H1 (cell line): ENCODE data around the gene COQ9. TPM values are rescaled to one million over a fixed set of nuclear protein-coding genes. Genes with fewer than 3 reads are reported as not detected.

Source experiments
- CTCF ChIA-PET: fragments of 300-600 bp; sonication (Branson Sonifier 250); formaldehyde crosslinking; loops from one replicate; lab custom pipeline; 2021; ENCODE audit not compliant: partially characterized antibody; lab: Charles Lee
- POLR2A ChIA-PET: fragments of 300-600 bp; sonication (Branson Sonifier 250); formaldehyde crosslinking; loops from one replicate; lab custom pipeline; 2021; ENCODE audit warnings: inconsistent platforms; ENCODE audit not compliant: partially characterized antibody; lab: Charles Lee
- DNase-seq, 2 experiments: peaks; one replicate each; pipeline versions ENCODE4 v3.0.0 to v3.0.0-alpha.2; 2010 to 2022; ENCODE audit warnings: low spot score in 2 of 2, low read depth in 1 of 2, mixed read lengths in 1 of 2
- FAIRE-seq: peaks from 2 replicates; lab custom pipeline; 2011; peaks lifted over from hg19 to GRCh38; lab: Jason Lieb, UNC
- H2AFZ ChIP-seq: 2 replicates; pipeline ENCODE4 v1.8.1; 2012; ENCODE audit warnings: low read length, inconsistent platforms
- H2AK5ac ChIP-seq: 2 replicates; pipeline ENCODE4 v1.6.1; 2013; ENCODE audit warnings: low read depth, low read length
- H2BK120ac ChIP-seq: replicated peaks from 2 replicates; pipeline ENCODE3; 2013; ENCODE audit warnings: low read depth, low read length, inconsistent platforms
- H2BK12ac ChIP-seq: 2 replicates; pipeline ENCODE4 v1.6.1; 2013; ENCODE audit warnings: low read depth, low read length
- H2BK15ac ChIP-seq: 2 replicates; pipeline ENCODE4 v1.6.1; 2013; ENCODE audit warnings: low read length
- H2BK20ac ChIP-seq: 2 replicates; pipeline ENCODE4 v1.6.1; 2013; ENCODE audit warnings: low read length
- H2BK5ac ChIP-seq: 2 replicates; pipeline ENCODE4 v1.6.1; 2013; ENCODE audit warnings: low read depth, low read length
- H3K14ac ChIP-seq: 2 replicates; pipeline ENCODE4 v1.6.1; 2013; ENCODE audit warnings: inconsistent platforms; ENCODE audit not compliant: insufficient read length
- H3K18ac ChIP-seq: 2 replicates; pipeline ENCODE4 v1.6.1; 2013; ENCODE audit warnings: low read length; ENCODE audit errors: extremely low read depth
- H3K23ac ChIP-seq: 2 replicates; pipeline ENCODE4 v1.6.1; 2013; ENCODE audit warnings: inconsistent platforms; ENCODE audit not compliant: insufficient read length
- H3K23me2 ChIP-seq: 2 replicates; pipeline ENCODE4 v1.6.1; 2013; ENCODE audit warnings: low read depth, low read length
- H3K27ac ChIP-seq: 2 replicates; pipeline ENCODE4 v1.6.1; 2011; ENCODE audit warnings: low read depth, low read length, inconsistent platforms
- H3K27me3 ChIP-seq, 4 experiments: replicated peaks in 1 of 4; 1 replicate in 1 of 4; 2 replicates in 3 of 4; pipeline versions ENCODE4 v1.6.1 to v1.8.1; 2011 to 2013; ENCODE audit warnings: low read length in 3 of 4, mild to moderate bottlenecking in 3 of 4, inconsistent platforms in 2 of 4, mixed read lengths in 2 of 4, moderate library complexity in 1 of 4; ENCODE audit not compliant: control insufficient read depth in 3 of 4, insufficient read depth in 3 of 4; ENCODE audit errors: extremely low read depth in 1 of 4
- H3K36me3 ChIP-seq, 4 experiments: 2 replicates each; pipeline versions ENCODE4 v1.6.1 to v1.8.1; 2011 to 2013; ENCODE audit warnings: mild to moderate bottlenecking in 4 of 4, low read length in 3 of 4, moderate library complexity in 2 of 4, control low read depth in 1 of 4, inconsistent platforms in 1 of 4; ENCODE audit not compliant: insufficient read depth in 4 of 4, control insufficient read depth in 2 of 4
- H3K4ac ChIP-seq: replicated peaks from 2 replicates; pipeline ENCODE3; 2013; ENCODE audit warnings: low read length, low read depth, mixed read lengths, inconsistent platforms; ENCODE audit not compliant: insufficient read length
- H3K4me1 ChIP-seq, 4 experiments: replicated peaks in 1 of 4; 1 replicate in 1 of 4; 2 replicates in 3 of 4; pipeline versions ENCODE4 v1.6.1 to v1.8.1; 2011 to 2013; ENCODE audit warnings: low read length in 3 of 4, inconsistent platforms in 2 of 4, mixed read lengths in 1 of 4; ENCODE audit not compliant: insufficient read depth in 4 of 4, control insufficient read depth in 3 of 4
- H3K4me2 ChIP-seq, 2 experiments: 2 replicates each; pipeline versions ENCODE4 v1.6.1 to v1.8.1; 2011 to 2013; ENCODE audit warnings: low read depth in 2 of 2, low read length in 2 of 2, control low read depth in 1 of 2, inconsistent platforms in 1 of 2, mild to moderate bottlenecking in 1 of 2; ENCODE audit not compliant: insufficient read depth in 1 of 2
- H3K4me3 ChIP-seq, 4 experiments: fragments of 200-600, 300-600 bp in 1 of 4; sonication (generic), shearing (Covaris generic), sonication (Bioruptor Twin) in 1 of 4; 2 replicates each; pipeline versions ENCODE4 v1.5.1 to v1.8.1; 2011 to 2016; ENCODE audit warnings: low read length in 4 of 4, low read depth in 3 of 4, control low read depth in 2 of 4, inconsistent platforms in 2 of 4, mild to moderate bottlenecking in 2 of 4, mixed read lengths in 1 of 4, moderate library complexity in 1 of 4; ENCODE audit not compliant: insufficient read depth in 2 of 4; ENCODE audit errors: extremely low read depth in 1 of 4
- H3K56ac ChIP-seq: replicated peaks from 2 replicates; pipeline ENCODE3; 2013; ENCODE audit warnings: low read depth, mild to moderate bottlenecking, mixed read lengths, low read length, inconsistent platforms; ENCODE audit not compliant: insufficient read length
- H3K79me1 ChIP-seq: 2 replicates; pipeline ENCODE4 v1.6.1; 2013; ENCODE audit warnings: low read depth, low read length, control low read depth
- H3K79me2 ChIP-seq, 2 experiments: 2 replicates each; pipeline versions ENCODE4 v1.6.1 to v1.8.1; 2012 to 2013; ENCODE audit warnings: low read length in 2 of 2, mild to moderate bottlenecking in 2 of 2, inconsistent platforms in 1 of 2; ENCODE audit not compliant: insufficient read depth in 2 of 2, control insufficient read depth in 1 of 2
- H3K9ac ChIP-seq, 4 experiments: replicated peaks in 1 of 4; 1 replicate in 1 of 4; 2 replicates in 3 of 4; pipeline versions ENCODE4 v1.6.1 to v1.8.1; 2011 to 2013; ENCODE audit warnings: low read depth in 3 of 4, low read length in 3 of 4, control low read depth in 2 of 4, mild to moderate bottlenecking in 2 of 4, moderate library complexity in 2 of 4, inconsistent platforms in 1 of 4; ENCODE audit errors: extremely low read depth in 1 of 4
- H3K9me3 ChIP-seq, 2 experiments: 2 replicates each; pipeline versions ENCODE4 v1.6.1 to v1.8.1; 2012 to 2013; ENCODE audit warnings: mild to moderate bottlenecking in 2 of 2, moderate library complexity in 2 of 2, control low read depth in 1 of 2, inconsistent platforms in 1 of 2, low read depth in 1 of 2, low read length in 1 of 2, mixed read lengths in 1 of 2; ENCODE audit not compliant: insufficient read depth in 2 of 2
- H4K20me1 ChIP-seq, 2 experiments: replicated peaks in 1 of 2; 2 replicates each; pipeline versions ENCODE3 to v1.8.1; 2011 to 2013; ENCODE audit warnings: inconsistent platforms in 2 of 2, low read length in 2 of 2, mild to moderate bottlenecking in 1 of 2; ENCODE audit not compliant: insufficient read depth in 2 of 2, control insufficient read depth in 1 of 2
- H4K5ac ChIP-seq: 2 replicates; pipeline ENCODE4 v1.6.1; 2013; ENCODE audit warnings: low read length, low read depth, mixed read lengths, inconsistent platforms; ENCODE audit not compliant: insufficient read length
- H4K8ac ChIP-seq: 2 replicates; pipeline ENCODE4 v1.8.0; 2013; ENCODE audit warnings: mild to moderate bottlenecking, moderate library complexity, low read length, inconsistent platforms; ENCODE audit not compliant: insufficient read depth; ENCODE audit errors: extremely low read depth
- H4K91ac ChIP-seq: replicated peaks from 2 replicates; pipeline ENCODE3; 2013; ENCODE audit warnings: low read length, mixed read lengths, inconsistent platforms; ENCODE audit not compliant: insufficient read length
- CHD1 ChIP-seq: IDR thresholded peaks from 2 replicates; pipeline ENCODE4 v1.6.1; 2012; ENCODE audit warnings: low read depth, low read length, improper control_type of control experiment
- JUND ChIP-seq: IDR thresholded peaks from 2 replicates; pipeline ENCODE4 v1.6.1; 2011; ENCODE audit warnings: mild to moderate bottlenecking, improper control_type of control experiment, low read length
- SRF ChIP-seq: IDR thresholded peaks from 2 replicates; pipeline ENCODE4 v1.6.1; 2011; ENCODE audit warnings: mild to moderate bottlenecking, low read depth, low read length, moderate library complexity
- WGBS, 2 experiments: shearing (Covaris generic) in 1 of 2; methylation state at CpG; one replicate each; pipeline versions ENCODE4 v1.1.6 to v1.1.7; 2013 to 2015; ENCODE audit warnings: low lambda C conversion rate in 2 of 2, mixed read lengths in 2 of 2, inconsistent platforms in 1 of 2, low coverage in 1 of 2, missing lambda C conversion rate in 1 of 2; ENCODE audit not compliant: insufficient replicate concordance in 2 of 2, insufficient coverage in 1 of 2, insufficient read length in 1 of 2; ENCODE audit errors: extremely low coverage in 1 of 2, missing lambda C conversion rate in 1 of 2; 5-methylcytosine and 5-hydroxymethylcytosine counted together
- polyA plus RNA-seq, 7 experiments: library from polyadenylated mRNA; depleted of rRNA in 3 of 7; stranded (reverse) in 5 of 7; unstranded in 2 of 7; fragments of >200 nt in 5 of 7; fragments of 200-250 nt in 2 of 7; gene quantifications; 1 replicate in 5 of 7; 2 replicates in 1 of 7; 4 replicates in 1 of 7; pipeline versions ENCODE4 v1.2.1 to v1.2.3, GENCODE V29; 2011 to 2013; ENCODE audit warnings: missing spikeins in 2 of 7, mixed read lengths in 2 of 7
- total RNA-seq: library from RNA; stranded (reverse); fragmentation: NEBNext Ultra II Directional; extraction: Animal tissue kit (Norgen Biotek cat#: 25700); gene quantifications from 2 replicates; pipeline ENCODE4 v1.2.1, GENCODE V29; 2021

COQ9 gene
- total and polyA plus RNA-seq, 2 of the 8 experiments (the other 6 are each of a cell fraction or from before 2014, with no cell fraction given) = 33.3 to 60.3 TPM

- H3K4me3 ChIP-seq = no peak overlapping the region
- no peaks in the 10 kb centered on the region for H4K20me1 ChIP-seq
- H2BK120ac ChIP-seq = no peak overlapping the region
- H3K9me3 ChIP-seq = no peaks in the 10 kb centered on the region
- no peak overlapping the region for H2BK15ac ChIP-seq
- WGBS, 2 experiments = 95% methylated on average over 10 of the region's 10 CpGs; no CpG with 5 or more reads in 1 of the 2 experiments
- H3K18ac ChIP-seq = no peak overlapping the region
- no peak overlapping the region for H3K56ac ChIP-seq
- DNase-seq = no peak
- H3K27ac ChIP-seq = no peak overlapping the region
- no peak overlapping the region for H4K8ac ChIP-seq
- peaks cover 0 to 6% of the 10 kb centered on the region in 2 experiments; a peak in 2 of 4 replicates for H3K79me2 ChIP-seq
- H4K5ac ChIP-seq = no peak overlapping the region
- H4K91ac ChIP-seq = no peak overlapping the region
- H2BK12ac ChIP-seq = no peak overlapping the region
- H3K23me2 ChIP-seq = no peaks in the 10 kb centered on the region
- H3K27me3 ChIP-seq = no peaks in the 10 kb centered on the region
- POLR2A ChIA-PET = interaction anchor here (0.9 to 1.1 kb wide), 3 partner anchors 10 to 35 kb away, joined by 3 to 6 read pairs (median 4); partner anchors contain the start of gene POLR2C
- TF ChIP-seq CHD1 (no peak), SRF (no peak), JUND (no peak)
- H3K23ac ChIP-seq = no peak overlapping the region
- no peaks in the 10 kb centered on the region for H3K4me1 ChIP-seq
- no peak overlapping the region for H2BK5ac ChIP-seq
- no peak overlapping the region for H3K4ac ChIP-seq
- H3K79me1 ChIP-seq = no peaks in the 10 kb centered on the region
- H3K9ac ChIP-seq = no peak overlapping the region
- no peak overlapping the region for H2BK20ac ChIP-seq
- H3K14ac ChIP-seq = no peak overlapping the region
- no peak for FAIRE-seq
- CTCF ChIA-PET = interaction anchor here (1.0 to 1.3 kb wide), 2 partner anchors 12 to 35 kb away, joined by 3 to 4 read pairs; no protein-coding TSS in a partner anchor
- H2AK5ac ChIP-seq = no peak overlapping the region
- peaks cover 1 to 32% (median 8%) of the 10 kb centered on the region in 4 experiments; a peak in 7 of 8 replicates for H3K36me3 ChIP-seq
- no peak overlapping the region for H2AFZ ChIP-seq
- H3K4me2 ChIP-seq = no peak overlapping the region
These were observed 4.7 kb downstream of the COQ9 start for GRCh38 chr16:57452021-57452420.
